Measurements from ENCODE around the gene FHOD3. TPM values are rescaled to one million over a fixed set of nuclear protein-coding genes. Genes with fewer than 3 reads are reported as not detected.

The FHOD3 gene
- total RNA-seq, 1 experiment from 2014 or later: 18.1 TPM

DNA sequence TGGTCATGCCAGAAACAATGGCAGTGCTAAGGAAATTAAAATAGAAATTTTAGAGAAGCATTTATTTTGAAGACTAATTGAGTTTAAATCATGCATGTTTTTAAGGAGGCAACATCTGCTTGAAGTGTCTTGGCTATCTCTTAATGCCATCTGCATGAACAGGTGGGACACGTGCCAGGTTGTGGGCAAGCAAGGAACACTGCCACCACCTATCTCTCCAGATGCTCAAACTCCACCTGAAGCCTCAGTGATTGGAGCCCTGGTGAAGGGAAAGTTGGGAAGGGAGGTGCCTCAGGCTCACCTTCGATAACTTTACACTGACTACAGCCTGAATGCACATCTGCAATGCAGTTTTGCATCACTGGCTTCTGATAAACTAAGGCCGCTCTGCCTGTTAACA is 439.8 kb downstream of the FHOD3 start:
- intact Hi-C loops (cut with micrococcal nuclease): no loop called here
- TF ChIP-seq EZH2 (IDR thresholded peaks at IDR 0.05; ENCODE audit: low read length, unreplicated experiment) (no peak), CTCF (conservative IDR thresholded peaks at IDR 0.05; ENCODE audit: low read depth, low read length) (no peak), EZH2phosphoT487 (IDR thresholded peaks at IDR 0.05; ENCODE audit: borderline replicate concordance, low read length) (no peak)
- H2AFZ ChIP-seq (ENCODE audit: low read length): no peak overlapping the region
- no peaks in the 10 kb centered on the region for H3K9me3 ChIP-seq (ENCODE audit: low read length)
- H3K36me3 ChIP-seq (ENCODE audit: low read depth, low read length): no peaks in the 10 kb centered on the region
- no TSS peak for BruUV-seq (replicated peaks)
- no peaks in the 10 kb centered on the region for H3K9me2 ChIP-seq (replicated peaks; ENCODE audit: low read length)
- POLR2A ChIA-PET (ENCODE audit: unreplicated experiment): no interaction called here
- H3K27me3 ChIP-seq (ENCODE audit: low read length): no peaks in the 10 kb centered on the region
- no peaks in the 10 kb centered on the region for H3K4me1 ChIP-seq (ENCODE audit: insufficient read depth, low read length)
- no peaks in the 10 kb centered on the region for H4K20me1 ChIP-seq (ENCODE audit: low read length)
- no peak overlapping the region for H3K9ac ChIP-seq (ENCODE audit: low read length)
- H3K79me2 ChIP-seq (ENCODE audit: low read length): no peaks in the 10 kb centered on the region
- H3K4me2 ChIP-seq (ENCODE audit: low read length): no peak overlapping the region
- no peak overlapping the region for H3K4me3 ChIP-seq (ENCODE audit: low read length)
- no peaks in the 10 kb centered on the region for H3F3A ChIP-seq (ENCODE audit: low read length, unreplicated experiment)
- H3K27ac ChIP-seq (ENCODE audit: low read length): no peak overlapping the region
- DNase-seq: no peak
- ATAC-seq: no peak
- CTCF ChIA-PET: no interaction called here

- Histone ChIP-seq H3K4me2 (ENCODE audit: low read length) (no peak overlapping the region), H4K20me1 (ENCODE audit: low read length) (no peaks in the 10 kb centered on the region), H3K36me3 (ENCODE audit: low read depth, low read length) (no peaks in the 10 kb centered on the region), H3K79me2 (ENCODE audit: low read length) (no peaks in the 10 kb centered on the region), H3K9ac (ENCODE audit: low read length) (no peak overlapping the region), H3K4me1 (ENCODE audit: insufficient read depth, low read length) (no peaks in the 10 kb centered on the region), H3K27ac (ENCODE audit: low read length) (no peak overlapping the region), H3K27me3 (ENCODE audit: low read length) (no peaks in the 10 kb centered on the region), H3K9me3 (ENCODE audit: low read length) (no peaks in the 10 kb centered on the region), H3K9me2 (replicated peaks; ENCODE audit: low read length) (no peaks in the 10 kb centered on the region), H3F3A (ENCODE audit: low read length, unreplicated experiment) (no peaks in the 10 kb centered on the region), H2AFZ (ENCODE audit: low read length) (no peak overlapping the region), H3K4me3 (ENCODE audit: low read length) (no peak overlapping the region)
- TF ChIP-seq CTCF (conservative IDR thresholded peaks at IDR 0.05; ENCODE audit: low read depth, low read length) (no peak), EZH2 (IDR thresholded peaks at IDR 0.05; ENCODE audit: low read length, unreplicated experiment) (no peak), EZH2phosphoT487 (IDR thresholded peaks at IDR 0.05; ENCODE audit: borderline replicate concordance, low read length) (no peak)
- ChIA-PET CTCF (no interaction called here), POLR2A (ENCODE audit: unreplicated experiment) (no interaction called here)
- BruUV-seq (replicated peaks): no TSS peak
- intact Hi-C loops (cut with micrococcal nuclease): no loop called here
- DNase-seq (no peak), ATAC-seq (no peak)
These were observed 446.9 kb downstream of the FHOD3 start for GRCh38 chr18:36744261-36744876.

GRCh38 chr18:36745219-36745975 is 447.9 kb downstream of the FHOD3 start:
- no peak overlapping the region for H3K4me2 ChIP-seq (ENCODE audit: low read length)

More at GRCh38 chr18:36745219-36745975, 447.9 kb downstream of the FHOD3 start:
- no peaks in the 10 kb centered on the region for H3K4me1 ChIP-seq (ENCODE audit: insufficient read depth, low read length)
- no peaks in the 10 kb centered on the region for H3K79me2 ChIP-seq (ENCODE audit: low read length)
- H3K9me3 ChIP-seq (ENCODE audit: low read length): no peaks in the 10 kb centered on the region
- H3K36me3 ChIP-seq (ENCODE audit: low read depth, low read length): no peaks in the 10 kb centered on the region
- no peak overlapping the region for H2AFZ ChIP-seq (ENCODE audit: low read length)
- ATAC-seq (no peak), DNase-seq (no peak)
- intact Hi-C loops (cut with micrococcal nuclease): no loop called here
- no peaks in the 10 kb centered on the region for H3K27me3 ChIP-seq (ENCODE audit: low read length)
- TF ChIP-seq EZH2phosphoT487 (IDR thresholded peaks at IDR 0.05; ENCODE audit: borderline replicate concordance, low read length) (no peak), CTCF (conservative IDR thresholded peaks at IDR 0.05; ENCODE audit: low read depth, low read length) (no peak), EZH2 (IDR thresholded peaks at IDR 0.05; ENCODE audit: low read length, unreplicated experiment) (no peak)
- H3K27ac ChIP-seq (ENCODE audit: low read length): no peak overlapping the region
- no peaks in the 10 kb centered on the region for H4K20me1 ChIP-seq (ENCODE audit: low read length)
- no peaks in the 10 kb centered on the region for H3K9me2 ChIP-seq (replicated peaks; ENCODE audit: low read length)
- H3K4me3 ChIP-seq (ENCODE audit: low read length): no peak overlapping the region
- H3K9ac ChIP-seq (ENCODE audit: low read length): no peak overlapping the region
- POLR2A ChIA-PET (ENCODE audit: unreplicated experiment): no interaction called here
- CTCF ChIA-PET: no interaction called here
- H3F3A ChIP-seq (ENCODE audit: low read length, unreplicated experiment): no peaks in the 10 kb centered on the region
- BruUV-seq (replicated peaks): no TSS peak
